NCI-H2196 treated with DMSO at 0.1 percent for 48 hours (cell line): Measurements from ENCODE around the gene NCOR2.

ENCODE experiments used
- DNase-seq: peaks from one replicate; lab custom pipeline; 2025; ENCODE audit not compliant: unreplicated experiment; lab: John Stamatoyannopoulos, UW

The NCOR2 gene

DNA sequence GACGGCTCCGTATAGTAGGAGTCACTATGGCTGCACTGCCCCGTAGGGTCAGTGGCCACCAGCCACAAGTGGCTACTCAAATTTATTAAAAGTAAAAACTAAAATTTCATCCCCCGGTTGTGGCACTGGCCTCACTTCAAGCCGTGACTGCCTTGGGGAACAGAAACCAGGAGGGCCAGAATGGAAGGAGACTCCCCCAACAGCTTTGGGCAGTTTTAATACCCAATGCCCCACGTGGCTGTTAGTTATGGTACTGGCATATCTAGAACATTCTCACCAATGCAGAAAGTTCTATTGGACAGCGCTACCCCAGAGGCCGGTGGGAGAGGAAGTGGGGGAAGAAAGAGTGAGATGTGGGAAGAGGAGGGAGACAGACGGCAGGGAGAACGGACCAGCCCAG lies 6.2 kb downstream of the NCOR2 start:
- DNase-seq: no peak

DNA sequence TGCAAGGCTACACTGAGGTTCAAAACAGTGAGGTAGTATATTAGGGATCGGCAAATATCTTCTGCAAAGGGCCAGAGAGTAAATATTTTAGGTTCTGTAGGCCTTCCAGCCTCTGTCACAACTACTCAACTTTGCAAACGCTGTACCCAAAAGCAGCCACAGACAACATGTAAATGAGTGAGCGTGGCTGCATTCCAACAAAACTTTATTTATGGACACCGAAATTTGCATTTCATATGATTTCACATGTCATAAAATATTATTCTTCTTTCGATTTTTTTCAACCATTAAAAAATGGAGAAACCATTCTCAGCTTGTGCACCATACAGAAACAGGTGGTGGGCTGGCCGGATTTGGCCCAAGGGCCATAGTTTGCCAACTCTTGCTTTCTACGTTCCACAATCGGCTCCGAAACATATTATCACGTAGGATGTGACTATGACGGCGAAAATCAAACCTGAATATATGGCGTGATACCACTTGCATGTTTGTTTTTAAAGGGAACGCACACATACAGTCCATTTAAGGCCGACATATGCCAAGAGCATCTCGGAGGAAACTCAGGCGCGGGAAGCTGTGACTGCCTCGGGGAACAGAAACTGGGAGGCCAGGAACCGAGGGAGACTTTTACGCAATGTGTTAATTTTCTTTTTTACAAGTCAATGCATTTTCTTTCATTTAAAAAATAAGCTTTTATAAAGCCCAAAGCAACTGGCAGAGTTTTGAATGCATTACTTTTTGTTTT lies 7.1 kb downstream of the NCOR2 start:
- no peak for DNase-seq

DNA sequence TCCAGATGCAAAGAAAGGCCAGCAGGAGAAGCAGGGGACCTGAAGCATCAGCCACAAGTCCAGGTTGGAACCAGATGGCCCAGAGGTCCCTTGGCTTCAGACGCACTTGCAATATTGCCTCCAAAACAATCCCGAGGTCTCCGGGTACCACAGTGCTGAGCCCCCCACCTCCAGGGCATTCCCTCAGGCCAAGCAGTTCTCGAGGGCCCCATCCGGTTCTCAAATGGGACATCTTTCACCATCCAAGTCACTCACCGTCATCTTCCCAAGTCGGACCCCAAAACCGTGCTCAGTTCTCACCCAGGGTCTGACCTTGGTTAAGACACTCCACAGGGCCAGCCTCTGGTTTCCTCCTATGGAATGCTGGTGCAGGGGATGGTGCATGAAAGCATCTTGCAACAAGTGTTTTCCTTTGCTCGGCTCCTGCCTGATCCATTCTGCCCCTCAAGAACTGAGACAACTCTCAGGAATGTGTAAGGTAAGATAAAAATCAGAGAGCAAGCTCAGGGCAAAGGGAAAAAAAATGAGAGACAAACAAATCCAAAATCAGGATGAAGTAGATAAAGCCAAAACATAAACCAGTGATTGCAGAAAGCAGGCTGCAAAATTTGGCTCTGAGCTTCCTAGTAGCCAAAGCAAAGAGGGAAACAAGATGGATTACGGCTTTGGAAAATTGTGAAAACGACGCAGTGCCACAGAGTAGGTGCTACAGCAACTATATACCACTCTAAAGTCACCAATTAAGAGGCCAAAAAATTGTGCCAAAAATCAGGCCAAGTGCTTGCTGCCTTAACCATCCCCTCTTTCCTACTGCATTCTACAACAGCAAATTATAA lies 8.0 kb downstream of the NCOR2 start:
- no peak for DNase-seq

DNA sequence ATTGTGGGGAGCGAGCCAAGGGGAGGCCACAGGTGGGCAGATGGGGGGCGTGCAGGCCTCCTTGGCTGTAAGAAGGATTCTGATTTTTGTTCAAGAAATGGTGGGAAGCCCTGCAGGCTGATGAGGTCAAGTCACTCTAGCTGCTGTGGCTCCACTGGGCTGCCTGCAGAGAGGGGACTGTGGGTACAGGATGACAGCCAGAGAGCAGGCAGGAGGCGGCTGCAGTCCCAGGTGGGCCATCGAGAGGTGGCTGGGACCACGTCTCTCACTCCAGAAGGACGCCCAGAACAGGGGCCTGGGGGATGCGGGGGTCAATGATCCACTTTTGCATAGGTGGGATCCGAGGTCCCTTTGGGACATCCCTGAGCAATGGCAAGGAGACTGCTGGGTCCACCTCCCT lies 9.1 kb downstream of the NCOR2 start:
- DNase-seq: no peak

DNA sequence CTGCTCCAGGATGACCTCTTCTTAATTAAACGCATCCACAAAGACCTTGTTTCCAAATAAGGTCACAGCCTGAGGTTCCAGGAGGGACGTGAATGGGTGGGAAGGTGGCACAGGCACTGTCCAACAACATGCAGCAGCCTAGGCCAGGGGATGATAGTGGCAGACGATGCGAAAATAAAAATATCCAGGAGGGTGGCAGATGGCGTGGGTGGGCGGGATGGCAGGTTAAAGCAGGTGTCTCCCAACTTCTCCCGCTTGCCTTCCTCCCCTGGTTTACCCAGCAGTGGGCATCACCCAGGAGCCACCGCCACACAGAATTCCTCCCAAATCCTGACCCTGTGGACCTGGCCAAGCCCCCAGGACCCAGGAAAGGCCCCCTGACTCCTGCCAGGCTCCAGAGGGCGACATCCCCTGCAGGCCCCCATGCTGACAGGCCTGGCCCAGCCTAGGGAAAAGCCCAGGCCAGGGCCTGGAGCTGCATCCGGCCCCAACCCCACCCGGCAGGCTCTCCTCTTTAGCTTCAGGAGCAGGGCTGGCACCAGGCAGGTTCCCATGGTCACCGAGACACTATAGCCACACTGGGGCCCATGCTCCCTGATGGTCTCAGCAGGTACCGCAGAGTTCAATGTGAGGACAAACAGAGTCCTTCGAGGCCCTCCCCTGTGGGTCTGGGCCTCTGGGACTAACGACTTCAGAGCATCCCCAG lies 9.7 kb downstream of the NCOR2 start:
- no peak for DNase-seq

DNA sequence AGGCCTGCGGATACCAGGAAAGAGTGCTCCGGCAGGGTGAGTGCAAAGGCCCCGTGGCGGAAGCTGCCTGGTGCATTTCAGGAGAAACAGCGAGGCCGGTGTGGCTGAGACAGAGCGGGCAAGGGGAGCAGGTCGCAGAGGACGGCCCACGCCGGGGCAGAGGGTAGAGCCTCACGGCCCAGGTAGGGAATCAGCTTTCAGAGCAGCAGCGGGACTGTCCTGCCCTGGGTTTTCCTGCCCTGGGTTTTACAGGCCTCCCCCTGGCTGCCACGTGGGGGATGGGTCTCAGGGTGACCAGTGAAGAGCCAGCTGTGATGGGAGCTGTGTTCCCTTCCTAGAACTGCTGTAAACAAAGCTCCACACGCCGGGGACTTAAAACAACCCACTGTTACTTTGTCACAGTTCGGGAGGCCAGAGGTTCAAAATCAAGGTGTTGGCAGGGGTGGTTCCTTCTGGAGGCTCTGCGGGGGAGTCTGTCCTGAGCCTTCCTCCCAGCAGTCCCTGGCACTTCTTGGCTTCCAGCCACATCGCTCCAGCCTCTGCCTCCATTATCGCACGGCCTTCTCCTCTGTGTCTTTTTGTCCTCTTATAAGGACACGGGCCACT lies 10.4 kb downstream of the NCOR2 start:
- DNase-seq: no peak

DNA sequence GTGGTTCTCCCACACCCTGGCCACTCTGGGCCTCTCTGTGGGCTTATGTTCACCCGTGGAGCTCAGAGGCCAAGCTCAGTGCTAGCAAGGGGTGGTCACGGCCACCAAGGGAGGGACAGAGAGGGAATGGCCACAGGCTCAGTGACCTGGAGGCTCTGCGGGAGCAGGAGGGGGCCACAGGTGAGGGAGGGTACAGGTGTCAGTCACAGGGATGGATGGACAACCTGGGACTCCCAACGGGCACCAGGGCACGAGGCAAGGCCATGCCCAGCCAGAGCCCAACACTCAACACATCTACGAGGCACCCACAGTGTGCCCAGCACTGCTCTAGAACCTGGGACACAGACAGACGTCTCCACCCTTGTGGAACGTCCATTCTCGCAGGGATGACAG lies 11.3 kb downstream of the NCOR2 start:
- DNase-seq: no peak

DNA sequence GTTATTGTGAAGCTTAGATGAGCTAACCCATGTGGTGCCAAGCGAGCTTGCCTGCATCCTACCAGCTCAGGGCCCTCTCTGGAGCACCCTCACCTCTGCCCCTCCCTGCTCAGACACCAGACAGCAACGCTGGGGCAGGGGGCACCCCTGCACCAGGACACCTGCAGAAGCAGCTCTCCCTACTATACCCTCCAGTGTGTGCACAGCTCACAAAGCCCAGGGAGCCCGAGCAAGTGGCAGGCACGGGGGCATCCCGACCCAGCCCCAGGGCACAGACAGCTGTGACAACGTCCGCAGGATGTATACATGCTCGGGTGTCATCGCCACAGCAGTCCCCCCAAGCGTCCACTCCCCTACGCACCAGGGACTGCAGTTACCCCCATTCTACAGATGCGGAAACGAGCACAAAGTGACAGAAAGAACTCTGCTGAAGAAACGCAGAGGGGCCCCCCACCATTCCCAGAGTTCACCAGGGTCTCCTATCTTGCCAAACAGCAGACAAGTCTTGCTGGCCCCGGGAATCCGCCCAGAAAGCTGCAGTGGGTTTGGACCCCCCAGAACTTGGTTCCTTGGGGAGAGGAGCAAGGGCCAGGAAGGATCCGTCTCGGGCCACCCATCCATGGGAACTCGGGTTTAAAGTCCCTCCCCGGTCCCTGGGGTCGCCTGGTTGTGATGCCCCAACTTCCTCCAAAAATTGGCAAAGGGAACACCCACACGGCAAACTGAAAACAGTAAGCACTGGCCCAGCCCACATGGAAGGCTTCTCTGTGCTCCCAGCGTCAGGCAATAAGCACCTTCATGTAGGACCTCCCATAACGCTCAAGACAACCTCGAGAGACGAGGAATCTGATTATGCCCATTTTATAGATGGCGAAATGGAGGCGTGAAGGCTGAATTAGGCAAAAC lies 12.0 kb downstream of the NCOR2 start:
- DNase-seq: no peak

DNA sequence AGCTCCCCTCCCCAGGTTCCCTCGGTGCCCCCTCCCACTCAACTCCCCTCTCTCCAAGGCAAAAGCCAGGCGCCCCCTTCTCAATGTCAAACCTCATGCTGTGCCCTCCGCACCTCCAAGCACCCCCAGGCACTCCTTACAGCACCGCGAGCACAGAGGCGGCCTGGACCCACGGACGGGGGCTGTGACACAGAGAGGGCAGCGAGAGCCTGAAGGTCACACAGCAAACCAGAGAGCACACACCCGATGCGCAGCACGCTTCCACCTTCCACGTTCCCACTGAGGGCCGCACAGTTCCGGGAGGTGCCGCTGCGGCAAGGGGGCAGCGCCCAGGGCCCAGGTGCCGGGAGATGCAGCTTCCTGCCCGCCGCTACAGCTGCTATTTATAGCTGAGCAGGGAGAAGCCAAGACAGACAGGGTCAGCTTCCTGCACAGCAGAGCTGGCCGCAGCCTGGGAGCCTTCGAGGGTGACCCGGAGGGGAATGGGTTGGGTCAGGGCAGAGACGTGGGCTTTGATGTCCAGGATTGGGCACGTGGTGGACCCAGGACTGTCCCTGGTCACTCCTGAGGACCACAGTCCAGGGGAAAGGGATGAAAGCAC lies 12.9 kb downstream of the NCOR2 start:
- DNase-seq: no peak

DNA sequence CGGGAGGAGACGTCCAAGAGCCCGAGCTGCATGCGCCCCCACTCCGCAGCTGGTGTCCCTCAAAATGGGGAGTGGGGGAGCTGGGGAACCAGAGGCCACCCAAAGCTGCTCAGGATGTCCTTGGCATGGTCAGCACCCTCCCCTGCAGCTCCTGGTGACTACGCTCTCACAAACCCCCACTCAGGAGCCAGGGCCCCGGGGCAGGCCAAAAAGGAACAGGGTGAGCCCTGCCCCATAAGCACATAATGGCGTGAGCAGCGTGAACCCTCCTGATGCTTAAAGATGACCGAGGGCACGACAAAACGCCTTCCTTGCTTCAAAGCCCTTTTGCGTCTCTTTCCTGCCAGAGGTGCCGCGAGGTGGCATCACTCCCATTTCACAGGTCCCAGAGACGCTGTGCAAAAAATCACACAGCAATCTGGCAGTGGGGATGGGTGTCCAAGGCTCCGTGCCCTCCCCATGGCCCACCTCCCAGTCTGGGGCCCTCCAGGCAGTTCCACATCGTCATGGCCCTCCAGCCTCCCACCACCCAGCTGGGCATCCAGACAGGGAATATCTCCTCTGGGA lies 13.5 kb downstream of the NCOR2 start:
- DNase-seq: no peak

DNA sequence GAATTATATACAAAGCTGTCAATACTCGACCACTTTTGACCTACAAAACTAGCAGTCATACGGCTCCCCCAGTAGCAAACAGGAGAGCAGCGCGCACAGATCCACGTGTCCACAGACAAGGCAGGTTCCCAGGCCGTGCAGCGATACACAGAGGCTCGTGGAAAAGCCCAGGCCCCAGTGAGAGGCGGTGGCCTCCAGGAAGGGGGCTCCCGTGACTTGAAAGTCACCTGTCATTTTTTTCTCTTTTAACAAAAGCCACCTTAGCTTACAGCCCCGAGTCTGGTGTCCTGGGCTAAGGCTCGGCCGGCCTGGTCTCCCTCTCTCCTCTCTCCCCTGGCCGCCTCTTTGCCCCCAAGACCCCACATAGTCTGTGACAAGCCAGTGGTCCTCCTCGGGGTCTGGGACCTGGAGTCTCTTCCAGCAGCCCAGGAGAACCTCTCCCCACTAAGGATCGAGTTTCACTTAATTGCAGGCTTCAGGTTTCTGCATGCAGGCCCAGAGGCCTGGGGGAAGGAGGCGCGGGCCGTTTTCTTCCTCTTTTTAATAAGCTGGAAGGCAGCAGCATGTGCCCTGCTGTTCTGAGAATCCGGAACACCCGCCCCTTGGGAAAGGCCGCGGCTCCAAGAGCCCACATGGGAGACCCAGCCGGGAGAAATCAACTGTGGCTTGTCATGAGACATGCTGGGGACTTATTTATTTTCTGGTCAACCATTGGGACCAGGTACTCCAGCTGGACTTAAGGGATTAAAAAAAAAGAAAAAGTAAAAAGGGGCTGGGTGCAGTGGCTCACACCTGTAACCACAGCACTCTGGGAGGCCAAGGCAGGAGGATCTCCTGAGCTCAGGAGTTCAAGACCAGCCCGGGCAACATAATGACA lies 15.9 kb downstream of the NCOR2 start:
- DNase-seq: no peak

DNA sequence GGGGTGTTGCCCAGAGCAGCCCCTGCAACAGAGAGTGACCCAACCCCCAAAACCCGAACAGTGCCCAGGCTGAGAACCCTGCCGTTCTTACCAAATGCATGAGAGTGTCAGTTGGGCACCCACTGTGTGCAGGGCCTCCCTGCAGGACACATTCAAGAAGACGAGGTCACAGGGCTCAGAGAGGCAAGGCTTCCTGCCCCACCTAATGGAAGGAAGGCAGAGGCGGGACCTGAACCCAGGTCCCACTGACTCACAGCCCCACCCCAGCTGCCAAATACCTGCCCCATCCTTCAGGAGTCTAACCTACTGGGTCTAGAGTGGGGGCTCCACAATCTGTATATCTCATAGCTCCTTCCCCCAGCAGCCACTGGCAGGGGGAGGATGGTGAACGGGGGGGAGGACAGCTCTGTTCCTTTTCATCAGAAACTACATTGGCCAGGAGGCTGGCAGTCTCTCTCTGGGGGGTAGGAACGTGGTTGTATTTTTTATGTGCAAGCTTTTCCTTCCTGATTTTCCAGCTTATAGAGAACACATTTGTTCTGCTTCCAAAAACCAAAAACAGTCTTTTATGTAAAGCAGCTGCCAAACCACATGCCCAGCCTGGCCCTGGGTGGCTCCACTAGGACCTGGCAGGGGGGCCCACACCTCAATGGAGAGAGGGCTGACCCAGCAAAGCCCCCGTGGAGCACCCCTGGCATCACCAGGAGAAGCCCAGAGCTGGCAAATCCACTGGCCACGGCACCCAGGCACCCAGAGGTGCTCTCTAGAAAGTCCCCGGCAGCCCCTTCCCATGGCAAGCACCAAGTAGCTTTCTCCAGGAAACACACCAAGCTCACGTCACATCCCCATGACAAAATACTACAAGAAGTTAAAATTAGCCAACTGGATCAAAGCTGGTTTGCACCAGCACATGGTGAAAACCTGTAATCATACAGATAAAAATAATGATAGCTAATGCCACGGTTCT lies 17.0 kb downstream of the NCOR2 start:
- no peak for DNase-seq

DNA sequence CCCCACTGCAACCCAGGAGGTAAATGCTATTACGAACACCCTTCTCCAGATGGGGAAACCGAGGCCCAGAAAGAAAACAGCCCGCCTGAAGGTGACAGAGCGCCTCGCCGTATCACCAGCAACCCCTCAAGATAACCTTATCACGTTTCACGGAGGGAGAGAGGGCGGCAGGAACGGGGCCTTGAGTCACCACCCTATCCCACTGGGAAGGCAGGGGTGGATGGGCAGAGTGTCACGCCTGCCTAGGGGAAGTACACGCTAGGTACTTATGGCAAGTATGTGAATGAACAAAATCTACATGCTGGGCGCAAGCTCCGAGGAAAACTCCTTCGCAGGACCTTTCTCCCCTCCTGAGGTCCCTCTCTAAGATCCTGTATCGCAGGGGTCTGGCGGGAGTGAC lies 17.8 kb downstream of the NCOR2 start:
- no peak for DNase-seq

DNA sequence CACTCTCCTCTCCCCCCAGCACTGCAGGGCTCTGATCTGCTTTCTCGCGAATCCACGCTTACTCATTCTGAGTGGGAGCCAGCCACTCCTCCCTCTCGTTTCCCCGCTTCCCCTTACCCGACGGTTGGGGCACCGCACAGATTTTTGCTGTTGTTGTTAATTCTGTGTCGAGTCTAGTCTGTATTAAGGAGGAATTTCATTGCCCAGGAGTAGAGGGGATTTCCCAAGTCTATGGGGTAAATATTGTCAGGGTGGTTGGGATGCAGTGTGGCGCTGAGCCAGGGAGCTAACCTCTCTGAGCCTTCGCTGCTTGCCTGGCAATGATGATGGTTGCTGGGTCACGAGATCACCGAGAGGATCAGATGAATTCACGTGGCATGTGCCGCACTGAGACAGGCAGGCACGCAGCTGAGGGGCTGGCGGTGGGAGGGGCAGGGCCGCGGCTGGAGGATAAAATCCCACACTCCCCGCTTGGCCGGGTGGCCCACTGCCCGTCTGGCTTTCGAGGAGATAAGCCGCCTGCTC lies 18.5 kb downstream of the NCOR2 start:
- no peak for DNase-seq

DNA sequence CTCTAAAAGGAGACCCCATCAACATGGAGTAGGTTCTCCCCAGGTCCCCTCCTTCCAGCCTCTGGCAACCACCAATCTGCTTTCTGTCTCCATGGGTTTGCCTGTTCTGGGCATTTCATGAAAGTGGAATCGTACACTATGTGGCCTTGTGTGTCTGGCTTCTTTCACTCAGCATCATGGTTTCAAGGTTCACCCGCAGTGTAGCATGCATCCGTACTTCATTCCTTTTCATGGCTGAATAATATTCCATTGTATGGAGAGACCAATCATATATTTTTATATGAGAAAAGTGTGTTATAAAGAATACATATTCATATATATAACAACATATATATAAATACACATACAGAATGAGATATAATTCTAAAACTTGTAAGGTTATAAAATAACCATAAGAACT lies 19.8 kb downstream of the NCOR2 start:
- no peak for DNase-seq

DNA sequence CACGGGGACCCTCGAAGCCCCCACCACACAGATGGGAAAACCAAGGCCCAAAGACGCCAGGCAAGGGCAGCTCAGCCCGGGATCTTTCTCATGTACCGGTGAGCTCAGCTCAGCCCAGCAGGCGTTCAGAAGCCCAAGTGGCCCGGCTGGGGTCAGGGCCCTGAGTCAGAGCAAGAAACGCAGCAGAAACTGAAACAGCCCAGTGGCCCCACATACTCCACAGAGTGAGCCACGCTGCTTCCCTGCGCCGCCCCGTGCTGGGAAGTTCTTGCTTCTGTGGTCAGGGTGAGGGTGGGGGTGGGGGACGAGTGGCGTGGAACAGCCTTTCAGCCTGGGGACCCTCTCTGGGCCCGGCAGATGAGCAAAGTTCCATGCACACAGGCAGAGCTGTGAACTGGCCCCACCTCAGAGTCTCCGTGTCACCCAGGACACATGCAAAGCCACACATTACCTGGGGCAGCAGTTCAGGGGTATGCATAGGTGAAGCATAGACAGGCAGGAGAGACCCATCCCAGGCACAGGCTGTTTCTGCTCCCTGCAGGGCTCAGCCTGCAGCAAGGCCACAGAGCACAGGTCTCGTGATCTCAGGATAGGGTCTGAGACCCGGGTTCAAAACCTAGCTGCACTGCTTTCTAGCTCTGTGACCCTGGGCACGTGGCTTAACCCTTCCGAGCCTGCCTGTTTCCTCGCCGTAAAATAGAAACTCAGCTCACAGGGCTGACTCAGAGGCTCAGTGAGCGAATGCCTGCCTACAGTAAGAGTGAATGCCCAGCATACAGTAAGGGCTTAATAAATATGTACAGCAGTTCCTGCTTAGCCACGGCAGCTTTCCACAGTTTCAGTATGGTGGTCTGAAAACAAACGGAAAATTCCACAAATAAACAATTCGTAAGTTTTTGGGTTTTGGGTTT lies 21.6 kb downstream of the NCOR2 start:
- no peak for DNase-seq
